Heart left ventricle (tissue), 13 donors: ENCODE results near the gene R3HDML.

Source experiments
- POLR2A ChIP-seq, 2 donors: fragments of 450-650 bp; IDR thresholded peaks; one replicate each; pipeline ENCODE4 v1.6.1; 2017; ENCODE audit warnings: antibody characterized with exemption in 2 of 2, mild to moderate bottlenecking in 2 of 2, moderate library complexity in 2 of 2
- TF ChIP-seq, protein P1 (sequence below), 12 donors: fragments of 200-600 bp; sonication (generic) in 4 of 12; IDR thresholded peaks; one replicate each; pipeline versions ENCODE4 v1.5.0 to v1.8.0; 2018 to 2022; ENCODE audit warnings: antibody characterized with exemption in 12 of 12, mild to moderate bottlenecking in 5 of 12
- donor health status: ischemic (EF 13 %, LVEDD 7.1; RV severe dilation, severe dysfunction).
- donor health status: DM: no; HTN: yes; CAD: no.
- donor health status: DM: no; HTN: no; CAD: no.
- donor health status: ischemic (EF 25% LVEDD 6.9; RV normal size, moderate dysfunction).
- donor health status: ischemic (EF 25% LVEDD 5.7; RV mildly dilated, moderate dysfunction).
- donor health status: ischemic (EF 35%, LVEDD 5.7; RV mildly dilated, moderate dysfunction).
- donor health status: nonischemic (EF 11% LVEDD 7.7; RV severe dilation, severe dysfunction).
- donor health status: DM: yes; HTN: yes; CAD: no.
- donor health status: PGD.
- donor health status: ischemic (EF 29% LVEDD 5.4; RV normal size, mild dysfunction).
- donor health status: nonischemic (EF 23%, LVEDD 6.1; RV moderate dilation, normal function).

- TF ChIP-seq POLR2A (IDR thresholded peaks at IDR 0.05), result peak in 1 of 2 donors; percentile 80
- TF ChIP-seq, protein P1, sequence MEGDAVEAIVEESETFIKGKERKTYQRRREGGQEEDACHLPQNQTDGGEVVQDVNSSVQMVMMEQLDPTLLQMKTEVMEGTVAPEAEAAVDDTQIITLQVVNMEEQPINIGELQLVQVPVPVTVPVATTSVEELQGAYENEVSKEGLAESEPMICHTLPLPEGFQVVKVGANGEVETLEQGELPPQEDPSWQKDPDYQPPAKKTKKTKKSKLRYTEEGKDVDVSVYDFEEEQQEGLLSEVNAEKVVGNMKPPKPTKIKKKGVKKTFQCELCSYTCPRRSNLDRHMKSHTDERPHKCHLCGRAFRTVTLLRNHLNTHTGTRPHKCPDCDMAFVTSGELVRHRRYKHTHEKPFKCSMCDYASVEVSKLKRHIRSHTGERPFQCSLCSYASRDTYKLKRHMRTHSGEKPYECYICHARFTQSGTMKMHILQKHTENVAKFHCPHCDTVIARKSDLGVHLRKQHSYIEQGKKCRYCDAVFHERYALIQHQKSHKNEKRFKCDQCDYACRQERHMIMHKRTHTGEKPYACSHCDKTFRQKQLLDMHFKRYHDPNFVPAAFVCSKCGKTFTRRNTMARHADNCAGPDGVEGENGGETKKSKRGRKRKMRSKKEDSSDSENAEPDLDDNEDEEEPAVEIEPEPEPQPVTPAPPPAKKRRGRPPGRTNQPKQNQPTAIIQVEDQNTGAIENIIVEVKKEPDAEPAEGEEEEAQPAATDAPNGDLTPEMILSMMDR (IDR thresholded peaks at IDR 0.05), result peak; percentile 92 to 98 (median 96)
Measured at GRCh38 chr20:44310664-44311639, 25.9 kb upstream of the R3HDML start, which contains the start of gene FITM2.
